Esophagus squamous epithelium (tissue), 5 donors: ENCODE results near the gene EGR4. TPM values are rescaled to one million over a fixed set of nuclear protein-coding genes. Genes with fewer than 3 reads are reported as not detected.

Experiments used
- DNase-seq: peaks from one replicate; lab custom pipeline; 2025; lab: John Stamatoyannopoulos, UW
- H3K27ac ChIP-seq, 4 donors: fragments of 200-600 bp; sonication (generic); one replicate each; pipeline ENCODE4 v1.5.1; 2016 to 2019; ENCODE audit warnings: mild to moderate bottlenecking in 1 of 4
- H3K27me3 ChIP-seq, 4 donors: fragments of 200-600 bp; sonication (generic); 1 replicate in 3 of 4; 2 replicates in 1 of 4; pipeline versions ENCODE4 v1.5.1 to v1.6.0; 2017 to 2021; ENCODE audit warnings: antibody characterized with exemption in 1 of 4
- H3K36me3 ChIP-seq, 3 donors: fragments of 200-600 bp; sonication (generic); one replicate each; pipeline ENCODE4 v1.5.1; 2016 to 2019
- H3K4me1 ChIP-seq, 3 donors: fragments of 200-600 bp; sonication (generic); one replicate each; pipeline ENCODE4 v1.5.1; 2017 to 2019
- H3K4me3 ChIP-seq, 4 donors: fragments of 200-600 bp; sonication (generic); 1 replicate in 3 of 4; 2 replicates in 1 of 4; pipeline ENCODE4 v1.5.1; 2016 to 2019; ENCODE audit warnings: mild to moderate bottlenecking in 2 of 4, moderate library complexity in 1 of 4
- H3K9me3 ChIP-seq, 3 donors: fragments of 200-600 bp; sonication (generic); one replicate each; pipeline ENCODE4 v1.5.1; 2016 to 2019
- CTCF ChIP-seq, 6 experiments: fragments of 450-650 bp in 4 of 6; fragments of 200-600 bp in 2 of 6; sonication (generic) in 2 of 6; IDR thresholded peaks; one replicate each; pipeline ENCODE4 v1.5.1; 2016 to 2019; ENCODE audit warnings: antibody characterized with exemption in 6 of 6, mild to moderate bottlenecking in 4 of 6, moderate library complexity in 4 of 6
- POLR2A ChIP-seq, 4 donors: fragments of 450-650 bp; IDR thresholded peaks; one replicate each; pipeline ENCODE4 v1.6.1; 2017; ENCODE audit warnings: antibody characterized with exemption in 4 of 4, mild to moderate bottlenecking in 4 of 4, moderate library complexity in 3 of 4
- WGBS, 2 donors: methylation state at CpG; one replicate each; pipeline ENCODE4 v1.1.5; 2018; 5-methylcytosine and 5-hydroxymethylcytosine counted together
- intact Hi-C: fragments of 100-400 bp; cut with DNase I; formaldehyde crosslinking; loops from one replicate; pipeline ENCODE4 v1.15.0; 2022
- total RNA-seq, 4 donors: library from RNA; depleted of rRNA; stranded (reverse); fragments of >200 nt; gene quantifications; one replicate each; pipeline ENCODE4 v1.1.0, GENCODE V29; 2016
- donor health status: DM: yes; HTN: yes; CAD: no.

EGR4 gene
- total RNA-seq, 4 donors from 2014 or later, result 0.26 TPM; not detected in 3

GRCh38 chr2:73307720-73308119 lies 14.4 kb upstream of the EGR4 start:
- no peak overlapping the region for H3K27ac ChIP-seq
- WGBS, 2 donors, result 85 to 86% methylated on average over 7 to 9 of the region's 9 CpGs
- no peak for DNase-seq
- TF ChIP-seq POLR2A (IDR thresholded peaks at IDR 0.05) (no peak), CTCF (IDR thresholded peaks at IDR 0.05) (no peak)
- intact Hi-C loops, result no loop called here
- H3K27me3 ChIP-seq, result peaks cover 0 to 25% (median 0%) of the 10 kb centered on the region in 4 donors
- no peaks in the 10 kb centered on the region for H3K4me1 ChIP-seq
- H3K36me3 ChIP-seq, result no peaks in the 10 kb centered on the region
- no peak overlapping the region for H3K4me3 ChIP-seq
- no peaks in the 10 kb centered on the region for H3K9me3 ChIP-seq

GRCh38 chr2:73301636-73302035 lies 8.3 kb upstream of the EGR4 start:
- peaks cover 0 to 56% (median 0%) of the 10 kb centered on the region in 4 donors for H3K27me3 ChIP-seq
- H3K9me3 ChIP-seq, result no peaks in the 10 kb centered on the region
- WGBS, 2 donors, result 17 to 42% methylated on average over 4 of the region's 4 CpGs
- TF ChIP-seq POLR2A (IDR thresholded peaks at IDR 0.05) (no peak), CTCF (IDR thresholded peaks at IDR 0.05) (no peak)
- H3K4me3 ChIP-seq, result no peak overlapping the region
- DNase-seq, result no peak
- intact Hi-C loops, result no loop called here
- no peaks in the 10 kb centered on the region for H3K4me1 ChIP-seq
- no peaks in the 10 kb centered on the region for H3K36me3 ChIP-seq
- no peak overlapping the region for H3K27ac ChIP-seq

GRCh38 chr2:73300926-73301325 lies 7.6 kb upstream of the EGR4 start:
- H3K9me3 ChIP-seq, result no peaks in the 10 kb centered on the region
- no peak for DNase-seq
- TF ChIP-seq POLR2A (IDR thresholded peaks at IDR 0.05), result no peak
- no peak for TF ChIP-seq CTCF (IDR thresholded peaks at IDR 0.05)
- intact Hi-C loops, result no loop called here
- H3K27me3 ChIP-seq, result peaks cover 0 to 60% (median 0%) of the 10 kb centered on the region in 4 donors
- no peak overlapping the region for H3K4me3 ChIP-seq
- 39 to 83% methylated on average over 2 of the region's 3 CpGs for WGBS, 2 donors
- no peaks in the 10 kb centered on the region for H3K4me1 ChIP-seq
- no peak overlapping the region for H3K27ac ChIP-seq
- no peaks in the 10 kb centered on the region for H3K36me3 ChIP-seq

GRCh38 chr2:73297586-73297985 lies 4.2 kb upstream of the EGR4 start:
- 53 to 61% methylated on average over 4 of the region's 4 CpGs for whole genome bisulfite sequencing, 2 donors
- no peak overlapping the region for H3K4me3 ChIP-seq
- H3K9me3 ChIP-seq, result no peaks in the 10 kb centered on the region
- TF ChIP-seq POLR2A (IDR thresholded peaks at IDR 0.05), result no peak
- no peak for TF ChIP-seq CTCF (IDR thresholded peaks at IDR 0.05)
- no peaks in the 10 kb centered on the region for H3K36me3 ChIP-seq
- intact Hi-C loops, result no loop called here
- H3K27me3 ChIP-seq, result peaks cover 11 to 90% (median 13%) of the 10 kb centered on the region in 4 donors
- no peak overlapping the region for H3K27ac ChIP-seq
- DNase-seq, result no peak
- H3K4me1 ChIP-seq, result peaks cover 0 to 15% (median 13%) of the 10 kb centered on the region in 3 donors

GRCh38 chr2:73297151-73297559 lies 3.8 kb upstream of the EGR4 start:
- peaks cover 14 to 90% (median 16%) of the 10 kb centered on the region in 4 donors for H3K27me3 ChIP-seq
- TF ChIP-seq POLR2A (IDR thresholded peaks at IDR 0.05), result no peak
- DNase-seq, result no peak
- no peak overlapping the region for H3K4me3 ChIP-seq
- H3K36me3 ChIP-seq, result no peaks in the 10 kb centered on the region
- H3K4me1 ChIP-seq, result peaks cover 1 to 19% (median 13%) of the 10 kb centered on the region in 3 donors
- no peak overlapping the region for H3K27ac ChIP-seq
- H3K9me3 ChIP-seq, result no peaks in the 10 kb centered on the region
- 4 to 12% methylated on average over 2 of the region's 2 CpGs for WGBS, 2 donors
- intact Hi-C loops, result no loop called here
